K562 (cell line): ENCODE data around the gene ELF1. TPM values are rescaled to one million over a fixed set of nuclear protein-coding genes. Genes with fewer than 3 reads are reported as not detected.

Experiments used
- NR2C2 ChIP-seq, 2 experiments: fragments of 200-800 bp in 1 of 2; sonication (Bioruptor generic) in 1 of 2; sonication (generic) in 1 of 2; formaldehyde crosslinking in 1 of 2; IDR thresholded peaks; 2 replicates each; pipeline versions ENCODE4 v1.6.1 to v1.8.0; 2016 to 2022; ENCODE audit warnings: mild to moderate bottlenecking in 1 of 2, missing compliant biosample characterization in 1 of 2, missing genetic modification characterization in 1 of 2, missing genetic modification reagents in 1 of 2
- PHB ChIP-seq: fragments of 250-450 bp; sonication (Bioruptor Pico); IDR thresholded peaks from 2 replicates; pipeline ENCODE4 v1.5.0; 2021
- STAG1 ChIP-seq: sonication (generic); formaldehyde crosslinking; IDR thresholded peaks from 2 replicates; pipeline ENCODE4 v1.5.0; 2020; ENCODE audit warnings: missing genetic modification reagents, borderline replicate concordance
- THRAP3 ChIP-seq: fragments of 450-650 bp; IDR thresholded peaks from 2 replicates; pipeline ENCODE4 v1.6.1; 2016; ENCODE audit warnings: mild to moderate bottlenecking, inconsistent platforms, borderline replicate concordance
- WHSC1 ChIP-seq: IDR thresholded peaks from one replicate; pipeline ENCODE4 v1.6.1; 2012; ENCODE audit warnings: low read length, control low read depth, inconsistent platforms
- XRCC3 ChIP-seq: fragments of 450-650 bp; IDR thresholded peaks from 2 replicates; pipeline ENCODE4 v1.6.1; 2017; ENCODE audit warnings: mild to moderate bottlenecking, moderate library complexity
- ZNF316 ChIP-seq: fragments of 450-650 bp; IDR thresholded peaks from 2 replicates; pipeline ENCODE4 v1.6.1; 2016
- polyA plus RNA-seq, 8 experiments: library from polyadenylated mRNA; depleted of rRNA in 4 of 8; stranded (reverse) in 5 of 8; unstranded in 3 of 8; fragments of >200 nt; fragmentation: Nextera tagmentation in 2 of 8; fragmentation: Illumina TruSeq in 1 of 8; extraction: Ambion mirVana in 2 of 8; extraction: Trizol in 1 of 8; gene quantifications; 2 replicates each; pipeline versions ENCODE4 v1.2.1 to v1.2.3, GENCODE V29; 2011 to 2014; ENCODE audit warnings: inconsistent platforms in 1 of 8, missing spikeins in 1 of 8
- total RNA-seq, 7 experiments: library from RNA; depleted of rRNA in 6 of 7; stranded (reverse); fragments of >200 nt in 6 of 7; fragmentation: Illumina TruSeq in 2 of 7; extraction: Trizol in 2 of 7; gene quantifications; 2 replicates each; pipeline versions ENCODE4 v1.2.1 to v1.2.3, GENCODE V29; 2011 to 2021; ENCODE audit warnings: low replicate concordance in 1 of 7
- TF ChIP-seq, protein P1 (sequence below): IDR thresholded peaks from 2 replicates; pipeline ENCODE4 v1.6.1; 2012; ENCODE audit warnings: low read depth, low read length, improper control_type of control experiment, borderline replicate concordance
- TF ChIP-seq, protein P2 (sequence below): sonication (generic); formaldehyde crosslinking; IDR thresholded peaks from 2 replicates; pipeline ENCODE4 v1.5.0; 2020; ENCODE audit warnings: missing genetic modification reagents
- TF ChIP-seq, protein P3 (sequence below): sonication (generic); formaldehyde crosslinking; IDR thresholded peaks from 2 replicates; pipeline ENCODE4 v1.8.0; 2022; ENCODE audit warnings: missing genetic modification reagents, mild to moderate bottlenecking, moderate library complexity, borderline replicate concordance
- TF ChIP-seq, protein P4 (sequence below), 2 experiments: fragments of 450-650 bp; IDR thresholded peaks; 2 replicates each; pipeline ENCODE4 v1.6.1; 2016; ENCODE audit warnings: mild to moderate bottlenecking in 2 of 2, borderline replicate concordance in 1 of 2, low read depth in 1 of 2, moderate library complexity in 1 of 2
- TF ChIP-seq, protein P5 (sequence below): IDR thresholded peaks from 2 replicates; pipeline ENCODE4 v1.6.1; 2011; ENCODE audit warnings: borderline replicate concordance, low read depth, mild to moderate bottlenecking, moderate library complexity, low read length; ENCODE audit not compliant: insufficient read depth, poor library complexity, severe bottlenecking

Gene ELF1
- total and polyA plus RNA-seq, 9 of the 15 experiments (the other 6 are each of a cell fraction or from before 2014, with no cell fraction given), result 24.7 to 54.4 (median 33.4) TPM

DNA sequence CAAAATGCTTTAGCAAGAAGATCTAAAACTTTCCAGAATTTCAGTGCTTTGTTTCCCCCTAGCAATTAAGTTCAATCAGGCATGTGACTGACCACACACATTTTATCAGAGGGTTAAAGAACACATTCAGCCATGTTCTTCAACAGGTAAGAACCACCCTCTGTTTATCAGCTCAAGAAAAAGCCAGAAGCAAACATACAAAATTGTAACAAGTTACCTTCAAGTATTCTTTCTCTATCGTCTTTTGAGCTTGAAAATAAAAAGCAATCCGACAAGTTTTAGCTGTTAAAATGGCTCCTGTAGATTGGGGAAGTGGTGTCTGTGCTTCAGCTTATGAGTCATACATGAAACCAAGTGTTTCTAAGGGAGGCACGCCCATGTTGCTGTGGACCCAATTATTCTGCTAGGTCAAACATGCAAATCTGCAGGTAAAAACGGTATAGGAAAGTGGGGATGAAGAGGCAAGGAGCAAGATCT is at the start of gene ELF1 (continued):
- TF ChIP-seq NR2C2 (CRISPR knock-in tag; IDR thresholded peaks at IDR 0.05) (no peak), NR2C2 (tag; IDR thresholded peaks at IDR 0.05) (peak; percentile 38; the same call in 1 of the 2 replicates), XRCC3 (no peak), STAG1 (CRISPR knock-in tag) (no peak), ZNF316 (no peak), THRAP3 (no peak), WHSC1 (no peak), PHB (CRISPR knock-in tag) (no peak)
- TF ChIP-seq, protein P1, sequence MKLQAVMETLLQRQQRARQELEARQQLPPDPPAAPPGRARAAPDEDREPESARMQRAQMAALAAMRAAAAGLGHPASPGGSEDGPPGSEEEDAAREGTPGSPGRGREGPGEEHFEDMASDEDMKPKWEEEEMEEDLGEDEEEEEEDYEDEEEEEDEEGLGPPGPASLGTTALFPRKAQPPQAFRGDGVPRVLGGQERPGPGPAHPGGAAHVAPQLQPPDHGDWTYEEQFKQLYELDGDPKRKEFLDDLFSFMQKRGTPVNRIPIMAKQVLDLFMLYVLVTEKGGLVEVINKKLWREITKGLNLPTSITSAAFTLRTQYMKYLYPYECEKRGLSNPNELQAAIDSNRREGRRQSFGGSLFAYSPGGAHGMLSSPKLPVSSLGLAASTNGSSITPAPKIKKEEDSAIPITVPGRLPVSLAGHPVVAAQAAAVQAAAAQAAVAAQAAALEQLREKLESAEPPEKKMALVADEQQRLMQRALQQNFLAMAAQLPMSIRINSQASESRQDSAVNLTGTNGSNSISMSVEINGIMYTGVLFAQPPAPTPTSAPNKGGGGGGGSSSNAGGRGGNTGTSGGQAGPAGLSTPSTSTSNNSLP, result peak; percentile 20; the same call in 1 of the 2 replicates
- TF ChIP-seq, protein P2, sequence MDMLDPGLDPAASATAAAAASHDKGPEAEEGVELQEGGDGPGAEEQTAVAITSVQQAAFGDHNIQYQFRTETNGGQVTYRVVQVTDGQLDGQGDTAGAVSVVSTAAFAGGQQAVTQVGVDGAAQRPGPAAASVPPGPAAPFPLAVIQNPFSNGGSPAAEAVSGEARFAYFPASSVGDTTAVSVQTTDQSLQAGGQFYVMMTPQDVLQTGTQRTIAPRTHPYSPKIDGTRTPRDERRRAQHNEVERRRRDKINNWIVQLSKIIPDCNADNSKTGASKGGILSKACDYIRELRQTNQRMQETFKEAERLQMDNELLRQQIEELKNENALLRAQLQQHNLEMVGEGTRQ, result no peak
- TF ChIP-seq, protein P3, sequence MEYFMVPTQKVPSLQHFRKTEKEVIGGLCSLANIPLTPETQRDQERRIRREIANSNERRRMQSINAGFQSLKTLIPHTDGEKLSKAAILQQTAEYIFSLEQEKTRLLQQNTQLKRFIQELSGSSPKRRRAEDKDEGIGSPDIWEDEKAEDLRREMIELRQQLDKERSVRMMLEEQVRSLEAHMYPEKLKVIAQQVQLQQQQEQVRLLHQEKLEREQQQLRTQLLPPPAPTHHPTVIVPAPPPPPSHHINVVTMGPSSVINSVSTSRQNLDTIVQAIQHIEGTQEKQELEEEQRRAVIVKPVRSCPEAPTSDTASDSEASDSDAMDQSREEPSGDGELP (CRISPR knock-in tag), result no peak
- TF ChIP-seq, protein P4, sequence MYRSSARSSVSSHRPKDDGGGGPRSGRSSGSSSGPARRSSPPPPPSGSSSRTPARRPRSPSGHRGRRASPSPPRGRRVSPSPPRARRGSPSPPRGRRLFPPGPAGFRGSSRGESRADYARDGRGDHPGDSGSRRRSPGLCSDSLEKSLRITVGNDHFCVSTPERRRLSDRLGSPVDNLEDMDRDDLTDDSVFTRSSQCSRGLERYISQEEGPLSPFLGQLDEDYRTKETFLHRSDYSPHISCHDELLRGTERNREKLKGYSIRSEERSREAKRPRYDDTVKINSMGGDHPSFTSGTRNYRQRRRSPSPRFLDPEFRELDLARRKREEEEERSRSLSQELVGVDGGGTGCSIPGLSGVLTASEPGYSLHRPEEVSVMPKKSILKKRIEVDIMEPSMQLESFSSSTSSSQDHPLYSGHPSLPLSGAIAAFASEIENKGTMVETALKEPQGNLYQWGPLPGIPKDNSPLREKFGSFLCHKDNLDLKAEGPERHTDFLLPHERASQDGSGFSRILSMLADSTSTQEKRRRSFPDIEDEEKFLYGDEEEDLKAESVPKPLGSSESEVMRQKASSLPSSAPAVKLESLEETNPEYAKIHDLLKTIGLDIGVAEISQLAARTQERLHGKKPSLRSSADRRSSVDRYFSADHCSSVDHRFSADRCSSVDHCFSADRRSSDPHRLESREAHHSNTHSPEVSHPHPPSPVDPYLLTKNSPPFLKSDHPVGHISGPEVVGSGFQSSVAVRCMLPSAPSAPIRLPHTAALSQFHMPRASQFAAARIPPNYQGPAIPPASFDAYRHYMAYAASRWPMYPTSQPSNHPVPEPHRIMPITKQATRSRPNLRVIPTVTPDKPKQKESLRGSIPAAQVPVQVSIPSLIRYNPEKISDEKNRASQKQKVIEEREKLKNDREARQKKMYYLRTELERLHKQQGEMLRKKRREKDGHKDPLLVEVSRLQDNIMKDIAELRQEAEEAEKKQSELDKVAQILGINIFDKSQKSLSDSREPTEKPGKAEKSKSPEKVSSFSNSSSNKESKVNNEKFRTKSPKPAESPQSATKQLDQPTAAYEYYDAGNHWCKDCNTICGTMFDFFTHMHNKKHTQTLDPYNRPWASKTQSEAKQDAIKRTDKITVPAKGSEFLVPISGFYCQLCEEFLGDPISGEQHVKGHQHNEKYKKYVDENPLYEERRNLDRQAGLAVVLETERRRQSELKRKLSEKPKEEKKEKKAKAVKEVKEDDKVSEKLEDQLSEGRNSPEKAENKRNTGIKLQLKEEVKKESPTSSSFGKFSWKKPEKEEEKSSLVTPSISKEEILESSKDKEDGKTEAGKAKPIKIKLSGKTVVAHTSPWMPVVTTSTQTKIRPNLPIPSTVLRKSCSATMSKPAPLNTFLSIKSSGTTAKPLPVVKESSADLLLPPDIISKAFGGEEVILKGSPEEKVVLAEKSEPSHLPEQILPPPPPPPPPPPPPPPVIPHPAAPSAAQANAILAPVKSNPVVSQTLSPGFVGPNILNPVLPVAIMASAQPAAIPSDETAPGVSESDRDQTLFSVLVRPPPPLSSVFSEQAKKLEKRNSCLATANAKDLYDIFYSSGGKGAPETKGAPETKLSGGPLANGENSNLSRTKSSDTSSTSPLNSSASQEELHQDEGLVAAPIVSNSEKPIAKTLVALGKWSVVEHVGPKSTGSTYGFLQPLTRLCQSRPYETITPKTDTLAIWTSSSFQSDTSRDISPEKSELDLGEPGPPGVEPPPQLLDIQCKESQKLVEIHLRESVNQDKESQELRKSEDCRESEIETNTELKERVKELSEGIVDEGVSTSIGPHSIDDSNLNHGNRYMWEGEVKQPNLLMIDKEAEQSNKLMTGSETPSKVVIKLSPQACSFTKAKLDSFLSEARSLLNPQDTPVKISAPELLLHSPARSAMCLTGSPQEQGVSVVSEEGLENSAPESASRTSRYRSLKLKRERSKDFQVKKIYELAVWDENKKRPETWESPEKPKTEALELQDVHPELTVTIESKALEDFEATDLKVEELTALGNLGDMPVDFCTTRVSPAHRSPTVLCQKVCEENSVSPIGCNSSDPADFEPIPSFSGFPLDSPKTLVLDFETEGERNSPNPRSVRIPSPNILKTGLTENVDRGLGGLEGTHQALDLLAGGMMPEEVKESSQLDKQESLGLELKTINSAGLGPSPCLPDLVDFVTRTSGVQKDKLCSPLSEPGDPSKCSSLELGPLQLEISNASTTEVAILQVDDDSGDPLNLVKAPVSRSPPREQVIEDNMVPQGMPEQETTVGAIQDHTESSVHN (IDR thresholded peaks at IDR 0.05; ENCODE audit: borderline replicate concordance in 1 of 2, low read depth in 1 of 2), result no peak
- TF ChIP-seq, protein P5, sequence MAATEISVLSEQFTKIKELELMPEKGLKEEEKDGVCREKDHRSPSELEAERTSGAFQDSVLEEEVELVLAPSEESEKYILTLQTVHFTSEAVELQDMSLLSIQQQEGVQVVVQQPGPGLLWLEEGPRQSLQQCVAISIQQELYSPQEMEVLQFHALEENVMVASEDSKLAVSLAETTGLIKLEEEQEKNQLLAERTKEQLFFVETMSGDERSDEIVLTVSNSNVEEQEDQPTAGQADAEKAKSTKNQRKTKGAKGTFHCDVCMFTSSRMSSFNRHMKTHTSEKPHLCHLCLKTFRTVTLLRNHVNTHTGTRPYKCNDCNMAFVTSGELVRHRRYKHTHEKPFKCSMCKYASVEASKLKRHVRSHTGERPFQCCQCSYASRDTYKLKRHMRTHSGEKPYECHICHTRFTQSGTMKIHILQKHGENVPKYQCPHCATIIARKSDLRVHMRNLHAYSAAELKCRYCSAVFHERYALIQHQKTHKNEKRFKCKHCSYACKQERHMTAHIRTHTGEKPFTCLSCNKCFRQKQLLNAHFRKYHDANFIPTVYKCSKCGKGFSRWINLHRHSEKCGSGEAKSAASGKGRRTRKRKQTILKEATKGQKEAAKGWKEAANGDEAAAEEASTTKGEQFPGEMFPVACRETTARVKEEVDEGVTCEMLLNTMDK, result no peak
